Lower leg skin (tissue), 3 donors: ENCODE measurements around the gene PUS1.
"Not testable (repeated sequence)": the region's sequence is repeated elsewhere in the genome, so short reads cannot be mapped to it uniquely, and the experiment has no call there.

Experiments used
- POLR2A ChIP-seq, 2 donors: fragments of 450-650 bp; IDR thresholded peaks; one replicate each; pipeline ENCODE4 v1.6.1; 2016 to 2017; ENCODE audit warnings: antibody characterized with exemption in 2 of 2, mild to moderate bottlenecking in 1 of 2, moderate library complexity in 1 of 2
- TF ChIP-seq, protein P1 (sequence below), 3 donors: fragments of 450-650 bp; IDR thresholded peaks; one replicate each; pipeline ENCODE4 v1.5.1; 2016; ENCODE audit warnings: antibody characterized with exemption in 3 of 3, mild to moderate bottlenecking in 3 of 3, moderate library complexity in 2 of 3

DNA sequence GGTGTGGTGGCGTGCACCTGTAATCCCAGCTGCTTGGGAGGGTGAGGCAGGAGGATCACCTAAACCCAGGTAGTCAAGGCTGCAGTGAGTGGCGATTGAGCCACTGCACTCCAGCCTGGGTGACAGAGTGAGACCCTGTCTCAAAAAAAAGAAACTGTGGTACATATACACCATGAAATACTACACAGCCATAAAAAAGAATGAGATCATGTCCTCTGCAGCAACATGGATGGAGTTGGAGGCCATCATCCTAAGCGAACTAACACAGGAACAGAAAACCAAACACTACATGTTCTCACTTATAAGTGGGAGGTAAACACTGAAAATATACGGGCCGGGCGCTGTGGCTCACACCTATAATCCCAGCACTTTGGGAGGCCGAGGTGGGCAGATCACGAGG, 37.4 kb upstream of the PUS1 start:
- TF ChIP-seq POLR2A (IDR thresholded peaks at IDR 0.05) = not testable (repeated sequence)
- TF ChIP-seq, protein P1, sequence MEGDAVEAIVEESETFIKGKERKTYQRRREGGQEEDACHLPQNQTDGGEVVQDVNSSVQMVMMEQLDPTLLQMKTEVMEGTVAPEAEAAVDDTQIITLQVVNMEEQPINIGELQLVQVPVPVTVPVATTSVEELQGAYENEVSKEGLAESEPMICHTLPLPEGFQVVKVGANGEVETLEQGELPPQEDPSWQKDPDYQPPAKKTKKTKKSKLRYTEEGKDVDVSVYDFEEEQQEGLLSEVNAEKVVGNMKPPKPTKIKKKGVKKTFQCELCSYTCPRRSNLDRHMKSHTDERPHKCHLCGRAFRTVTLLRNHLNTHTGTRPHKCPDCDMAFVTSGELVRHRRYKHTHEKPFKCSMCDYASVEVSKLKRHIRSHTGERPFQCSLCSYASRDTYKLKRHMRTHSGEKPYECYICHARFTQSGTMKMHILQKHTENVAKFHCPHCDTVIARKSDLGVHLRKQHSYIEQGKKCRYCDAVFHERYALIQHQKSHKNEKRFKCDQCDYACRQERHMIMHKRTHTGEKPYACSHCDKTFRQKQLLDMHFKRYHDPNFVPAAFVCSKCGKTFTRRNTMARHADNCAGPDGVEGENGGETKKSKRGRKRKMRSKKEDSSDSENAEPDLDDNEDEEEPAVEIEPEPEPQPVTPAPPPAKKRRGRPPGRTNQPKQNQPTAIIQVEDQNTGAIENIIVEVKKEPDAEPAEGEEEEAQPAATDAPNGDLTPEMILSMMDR (IDR thresholded peaks at IDR 0.05) = not testable (repeated sequence)
